ENCODE results near the gene SLC5A10.

DNA sequence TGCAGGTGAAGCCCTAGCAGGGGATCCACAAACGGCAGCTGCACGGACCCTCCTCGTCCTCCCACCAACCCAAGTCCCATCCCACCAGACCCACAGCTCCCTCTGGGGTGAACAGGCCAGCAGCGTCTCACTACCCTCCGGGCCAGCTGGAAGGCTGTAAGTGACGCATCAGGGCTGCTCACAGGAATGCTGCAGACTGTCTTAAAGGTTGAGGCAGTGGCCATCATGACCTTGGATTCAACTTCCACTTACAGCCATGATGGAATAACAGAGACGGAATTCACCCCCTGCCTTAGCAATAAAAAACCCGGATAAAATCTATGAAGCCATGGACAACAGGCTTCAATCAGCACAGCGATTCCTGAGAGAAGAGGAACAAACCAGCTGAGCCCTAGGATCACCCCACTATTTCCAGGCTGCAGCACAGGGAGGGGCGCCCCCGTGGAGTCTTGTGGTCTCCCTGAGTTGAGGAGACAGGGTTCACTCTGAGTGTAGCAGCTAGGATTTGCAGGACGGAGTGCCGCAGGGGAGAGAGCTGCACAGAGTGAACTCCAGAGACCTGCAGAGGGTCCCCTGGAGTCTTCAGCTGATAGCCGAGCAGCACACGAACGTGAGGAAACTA is 42.1 kb downstream of the SLC5A10 start:
- TF ChIP-seq CTCF (IDR thresholded peaks at IDR 0.05): no peak
- TF ChIP-seq ZFX (IDR thresholded peaks at IDR 0.05; ENCODE audit: borderline replicate concordance): no peak
